Measurements from ENCODE around the gene KIF21B. TPM values are rescaled to one million over a fixed set of nuclear protein-coding genes. Genes with fewer than 3 reads are reported as not detected.

The KIF21B gene
- total RNA-seq, 4 donors from 2014 or later = 0.29 to 11.3 (median 2.4) TPM

DNA sequence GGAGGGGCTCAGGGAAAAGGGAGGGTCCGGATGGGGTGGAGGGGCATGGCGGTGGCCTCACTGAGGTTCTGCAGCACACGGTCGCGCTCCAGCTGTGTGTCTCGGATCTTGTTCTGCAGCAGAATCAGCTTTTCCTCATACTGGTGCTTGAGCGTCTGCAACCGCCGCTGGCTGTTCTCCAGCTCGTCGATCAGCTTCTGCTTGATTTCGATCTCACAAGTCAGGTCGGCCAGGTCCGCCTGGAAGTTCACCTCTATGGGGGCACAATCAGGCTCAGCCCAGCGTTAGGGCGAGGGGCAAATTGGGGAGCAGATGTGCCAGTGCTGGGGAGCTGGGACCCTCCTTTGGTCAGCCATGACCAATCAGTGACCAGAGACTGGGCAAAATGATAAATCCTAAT is 25.2 kb downstream of the KIF21B start:
- DNase-seq = no peak
- no peaks in the 10 kb centered on the region for H3K9me3 ChIP-seq
- TF ChIP-seq, protein P1, sequence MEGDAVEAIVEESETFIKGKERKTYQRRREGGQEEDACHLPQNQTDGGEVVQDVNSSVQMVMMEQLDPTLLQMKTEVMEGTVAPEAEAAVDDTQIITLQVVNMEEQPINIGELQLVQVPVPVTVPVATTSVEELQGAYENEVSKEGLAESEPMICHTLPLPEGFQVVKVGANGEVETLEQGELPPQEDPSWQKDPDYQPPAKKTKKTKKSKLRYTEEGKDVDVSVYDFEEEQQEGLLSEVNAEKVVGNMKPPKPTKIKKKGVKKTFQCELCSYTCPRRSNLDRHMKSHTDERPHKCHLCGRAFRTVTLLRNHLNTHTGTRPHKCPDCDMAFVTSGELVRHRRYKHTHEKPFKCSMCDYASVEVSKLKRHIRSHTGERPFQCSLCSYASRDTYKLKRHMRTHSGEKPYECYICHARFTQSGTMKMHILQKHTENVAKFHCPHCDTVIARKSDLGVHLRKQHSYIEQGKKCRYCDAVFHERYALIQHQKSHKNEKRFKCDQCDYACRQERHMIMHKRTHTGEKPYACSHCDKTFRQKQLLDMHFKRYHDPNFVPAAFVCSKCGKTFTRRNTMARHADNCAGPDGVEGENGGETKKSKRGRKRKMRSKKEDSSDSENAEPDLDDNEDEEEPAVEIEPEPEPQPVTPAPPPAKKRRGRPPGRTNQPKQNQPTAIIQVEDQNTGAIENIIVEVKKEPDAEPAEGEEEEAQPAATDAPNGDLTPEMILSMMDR (IDR thresholded peaks at IDR 0.05) = no peak
- TF ChIP-seq POLR2A (IDR thresholded peaks at IDR 0.05) = no peak
- no peaks in the 10 kb centered on the region for H3K4me1 ChIP-seq
- H3K36me3 ChIP-seq = no peaks in the 10 kb centered on the region
- intact Hi-C loops (cut with DNase I; ENCODE audit: low total_unique reads) = no loop called here
- H3K27me3 ChIP-seq = no peaks in the 10 kb centered on the region
- H3K4me3 ChIP-seq = no peak overlapping the region
- H3K27ac ChIP-seq = no peak overlapping the region

DNA sequence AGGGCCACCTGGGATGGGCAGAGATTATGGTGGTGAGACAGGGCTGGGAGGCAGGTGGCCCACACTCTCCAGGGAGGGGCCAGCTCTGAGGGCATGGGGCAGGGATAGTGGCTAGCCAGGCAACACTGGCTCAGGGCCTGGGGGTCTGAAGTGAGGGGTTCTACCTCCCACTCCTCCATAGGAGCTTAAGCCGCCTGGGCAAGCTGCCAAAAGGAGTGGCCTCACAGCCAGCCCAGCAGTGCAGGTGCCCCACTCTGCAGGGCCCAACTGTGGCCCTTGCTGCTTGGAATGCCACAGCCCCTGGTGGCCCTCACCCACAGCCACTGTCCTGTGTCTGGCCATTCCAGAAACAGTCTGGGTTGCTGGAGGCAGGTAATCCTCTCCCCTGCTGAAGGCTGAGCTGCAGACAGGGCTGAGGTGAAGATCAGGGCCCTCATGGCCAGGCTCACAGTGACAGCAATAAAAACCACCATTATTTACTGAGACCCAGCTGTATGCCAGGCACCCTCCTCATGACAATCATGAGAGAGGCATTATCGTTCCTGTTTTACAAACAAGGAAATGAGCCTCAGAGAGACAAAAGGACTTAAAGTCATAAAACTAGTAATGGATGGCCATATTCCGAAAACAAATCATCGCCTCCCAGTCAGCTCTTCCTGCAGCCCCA is 31.0 kb downstream of the KIF21B start:
- Histone ChIP-seq H3K36me3 (no peaks in the 10 kb centered on the region), H3K27ac (no peak overlapping the region), H3K9me3 (no peaks in the 10 kb centered on the region), H3K4me1 (no peaks in the 10 kb centered on the region), H3K4me3 (no peak overlapping the region), H3K27me3 (no peaks in the 10 kb centered on the region)
- TF ChIP-seq, protein P1 (IDR thresholded peaks at IDR 0.05) = no peak
- no peak for TF ChIP-seq POLR2A (IDR thresholded peaks at IDR 0.05)
- intact Hi-C loops (cut with DNase I; ENCODE audit: low total_unique reads) = no loop called here
- no peak for DNase-seq

DNA sequence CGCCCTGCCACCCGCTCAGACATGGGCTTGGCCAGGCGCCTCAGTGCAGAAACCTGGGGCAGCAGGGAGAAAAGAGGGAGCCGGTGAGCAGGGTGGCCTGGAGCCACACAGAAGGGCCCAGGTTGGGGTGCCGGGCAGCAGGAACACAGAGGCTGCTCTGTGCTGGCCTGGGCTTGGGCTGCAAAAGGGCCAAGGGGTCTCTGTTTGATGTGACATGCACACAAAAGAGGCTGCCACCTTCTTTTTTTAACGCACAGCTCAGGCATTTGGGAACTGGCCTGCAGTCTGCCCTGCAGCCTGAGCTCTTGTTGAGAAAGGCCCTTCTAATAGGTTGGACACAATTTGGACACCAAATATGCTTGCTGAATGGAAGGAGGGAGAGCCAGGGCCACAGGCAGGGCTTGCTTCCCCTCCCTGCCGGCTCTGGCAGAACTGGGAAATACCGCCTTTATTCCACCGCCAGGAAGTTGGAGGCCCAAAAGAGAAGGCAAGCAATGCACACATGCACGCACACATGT is 32.4 kb downstream of the KIF21B start:
- intact Hi-C loops (cut with DNase I; ENCODE audit: low total_unique reads) = no loop called here
- H3K4me1 ChIP-seq = no peaks in the 10 kb centered on the region
- no peak for TF ChIP-seq POLR2A (IDR thresholded peaks at IDR 0.05)
- TF ChIP-seq, protein P1 (IDR thresholded peaks at IDR 0.05) = no peak
- no peaks in the 10 kb centered on the region for H3K36me3 ChIP-seq
- no peaks in the 10 kb centered on the region for H3K27me3 ChIP-seq
- no peak overlapping the region for H3K4me3 ChIP-seq
- no peak overlapping the region for H3K27ac ChIP-seq
- H3K9me3 ChIP-seq = no peaks in the 10 kb centered on the region
- no peak for DNase-seq

DNA sequence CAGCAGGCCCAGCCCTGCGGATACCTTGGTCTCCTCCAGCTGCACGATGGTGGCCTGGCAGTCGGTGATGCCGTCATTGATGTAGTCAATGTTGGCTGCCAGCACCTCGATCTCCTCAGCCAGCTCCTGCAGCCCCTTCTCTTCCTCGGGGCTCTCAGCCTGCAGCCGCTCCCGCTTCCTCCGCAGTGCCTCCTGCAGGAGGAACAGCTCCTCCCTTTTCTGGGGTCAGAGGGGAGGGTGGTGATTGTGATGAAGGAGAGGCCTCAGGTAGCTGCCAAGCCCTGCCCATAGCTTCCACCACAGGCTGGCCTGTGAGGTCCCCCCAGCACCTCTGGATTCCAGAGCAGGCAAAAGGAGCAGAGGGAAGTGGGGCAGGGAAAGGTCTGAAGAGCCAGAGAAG is 33.4 kb downstream of the KIF21B start:
- TF ChIP-seq, protein P1 (IDR thresholded peaks at IDR 0.05) = no peak
- TF ChIP-seq POLR2A (IDR thresholded peaks at IDR 0.05) = no peak
- no peak overlapping the region for H3K4me3 ChIP-seq
- no peaks in the 10 kb centered on the region for H3K4me1 ChIP-seq
- intact Hi-C loops (cut with DNase I; ENCODE audit: low total_unique reads) = no loop called here
- H3K9me3 ChIP-seq = no peaks in the 10 kb centered on the region
- DNase-seq = no peak
- no peaks in the 10 kb centered on the region for H3K27me3 ChIP-seq
- H3K36me3 ChIP-seq = no peaks in the 10 kb centered on the region
- no peak overlapping the region for H3K27ac ChIP-seq

DNA sequence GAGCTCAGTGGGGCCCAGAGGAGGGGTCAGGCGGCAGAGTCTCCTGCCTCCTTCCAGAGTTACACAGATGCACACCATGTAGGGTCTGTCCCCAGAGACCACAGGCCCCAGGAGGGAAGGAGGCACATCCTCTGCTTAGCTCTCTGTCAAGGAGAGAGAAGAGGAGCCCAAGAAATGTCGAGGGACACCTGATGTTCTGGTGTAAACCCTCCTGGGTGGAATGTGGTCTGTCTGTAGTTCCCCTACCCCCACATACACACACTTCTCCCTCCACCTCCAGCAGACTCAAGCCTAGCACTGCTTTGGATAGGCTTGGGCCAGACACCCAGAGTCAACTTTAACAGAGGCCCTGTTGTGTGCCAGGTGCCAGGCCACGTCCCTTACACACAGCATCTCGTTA is 34.2 kb downstream of the KIF21B start:
- intact Hi-C loops (cut with DNase I; ENCODE audit: low total_unique reads) = no loop called here
- DNase-seq = no peak
- Histone ChIP-seq H3K36me3 (no peaks in the 10 kb centered on the region), H3K4me3 (no peak overlapping the region), H3K27ac (no peak overlapping the region), H3K27me3 (no peaks in the 10 kb centered on the region), H3K9me3 (no peaks in the 10 kb centered on the region), H3K4me1 (no peaks in the 10 kb centered on the region)
- no peak for TF ChIP-seq POLR2A (IDR thresholded peaks at IDR 0.05)
- TF ChIP-seq, protein P1 (IDR thresholded peaks at IDR 0.05) = no peak

Data from uterus (tissue), 4 donors.